Calu3 (cell line): ENCODE data around the gene FGF22. TPM values are rescaled to one million over a fixed set of nuclear protein-coding genes. Genes with fewer than 3 reads are reported as not detected.
A peak's percentile ranks its signal among the peaks of the same experiment; 100 is the strongest.
"Not testable (repeated sequence)": the region's sequence is repeated elsewhere in the genome, so short reads cannot be mapped to it uniquely, and the experiment has no call there.

ENCODE experiments used
- BruUV-seq: library from RNA; stranded (reverse); fragments of 400-500 nt; replicated peaks from 2 replicates; lab custom pipeline; 2021; lab: Mats Ljungman, UMichigan
- CTCF ChIA-PET: fragments of 300-600 bp; sonication (Branson Sonifier 250); formaldehyde crosslinking; loops from one replicate; lab custom pipeline; 2022; ENCODE audit warnings: antibody characterized with exemption; lab: Charles Lee
- DNase-seq: peaks from one replicate; pipeline ENCODE4 v3.0.0; 2022
- H3K27ac Mint-ChIP-seq: one replicate; pipeline ENCODE4 v1.8.0; 2022; ENCODE audit warnings: mixed read lengths; ENCODE audit not compliant: unreplicated experiment
- H3K27me3 Mint-ChIP-seq: one replicate; pipeline ENCODE4 v1.8.0; 2022; ENCODE audit warnings: mixed read lengths; ENCODE audit not compliant: unreplicated experiment
- H3K36me3 Mint-ChIP-seq: one replicate; pipeline ENCODE4 v1.8.0; 2022; ENCODE audit warnings: mild to moderate bottlenecking, moderate library complexity, mixed read lengths; ENCODE audit not compliant: insufficient read depth, unreplicated experiment
- H3K4me1 Mint-ChIP-seq: one replicate; pipeline ENCODE4 v1.8.0; 2022; ENCODE audit warnings: mild to moderate bottlenecking, low read depth, mixed read lengths; ENCODE audit not compliant: unreplicated experiment
- H3K4me3 Mint-ChIP-seq: one replicate; pipeline ENCODE4 v1.8.0; 2022; ENCODE audit warnings: mild to moderate bottlenecking, low read depth, moderate library complexity, mixed read lengths; ENCODE audit not compliant: unreplicated experiment
- H3K9me3 Mint-ChIP-seq: one replicate; pipeline ENCODE4 v1.8.0; 2022; ENCODE audit warnings: low read depth, mixed read lengths; ENCODE audit not compliant: unreplicated experiment
- CTCF ChIP-seq: fragments of 200-600 bp; IDR thresholded peaks from one replicate; pipeline ENCODE4 v1.8.0; 2022; ENCODE audit warnings: antibody characterized with exemption; ENCODE audit not compliant: unreplicated experiment
- intact Hi-C: fragments of 100-400 bp; cut with micrococcal nuclease; formaldehyde crosslinking; loops from one replicate; pipeline ENCODE4 v1.10.0; 2022; ENCODE audit not compliant: unreplicated experiment
- total RNA-seq: library from RNA; stranded (reverse); gene quantifications from 2 replicates; pipeline ENCODE4 v1.2.3, GENCODE V29; 2022

The FGF22 gene
- total RNA-seq, 1 experiment from 2014 or later, result 0.24 TPM

DNA sequence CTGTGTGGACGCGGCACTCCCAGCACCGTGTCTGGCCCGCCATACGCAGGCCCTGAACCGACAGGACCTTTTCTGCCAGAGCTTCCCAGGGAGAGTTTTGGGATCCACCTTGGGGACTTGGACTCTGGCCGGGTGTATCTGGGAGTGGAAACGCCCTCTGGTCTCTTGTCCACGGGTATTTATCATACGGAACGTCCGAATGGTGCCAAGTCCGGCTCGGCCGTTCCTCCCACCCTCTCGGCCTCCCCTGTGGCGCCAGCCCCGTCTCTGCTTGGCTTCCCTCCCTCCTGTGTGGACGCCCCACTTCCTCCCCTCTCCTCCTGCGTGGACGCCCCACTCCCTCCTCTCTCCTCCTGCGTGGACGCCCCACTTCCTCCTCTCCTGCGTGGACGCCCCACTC, 37.9 kb upstream of the FGF22 start:
- H3K36me3 Mint-ChIP-seq, result no peaks in the 10 kb centered on the region
- no peak for DNase-seq
- H3K27ac Mint-ChIP-seq, result no peak overlapping the region
- CTCF ChIA-PET, result no interaction called here
- intact Hi-C loops, result no loop called here
- TF ChIP-seq CTCF, result no peak
- peaks cover 15% of the 10 kb centered on the region for H3K27me3 Mint-ChIP-seq
- H3K4me3 Mint-ChIP-seq, result no peak overlapping the region
- H3K4me1 Mint-ChIP-seq, result no peaks in the 10 kb centered on the region
- H3K9me3 Mint-ChIP-seq, result no peaks in the 10 kb centered on the region
- BruUV-seq, result no TSS peak

GRCh38 chr19:602391-603301, 37.0 kb upstream of the FGF22 start:
- Mint-ChIP-seq H3K36me3 (no peaks in the 10 kb centered on the region), H3K9me3 (no peaks in the 10 kb centered on the region), H3K4me1 (no peaks in the 10 kb centered on the region), H3K4me3 (no peak overlapping the region), H3K27me3 (peaks cover 15% of the 10 kb centered on the region), H3K27ac (peak overlapping the region; percentile 24)
- TF ChIP-seq CTCF, result no peak
- CTCF ChIA-PET, result no interaction called here
- intact Hi-C loops, result no loop called here
- no peak for DNase-seq
- no TSS peak for BruUV-seq

DNA sequence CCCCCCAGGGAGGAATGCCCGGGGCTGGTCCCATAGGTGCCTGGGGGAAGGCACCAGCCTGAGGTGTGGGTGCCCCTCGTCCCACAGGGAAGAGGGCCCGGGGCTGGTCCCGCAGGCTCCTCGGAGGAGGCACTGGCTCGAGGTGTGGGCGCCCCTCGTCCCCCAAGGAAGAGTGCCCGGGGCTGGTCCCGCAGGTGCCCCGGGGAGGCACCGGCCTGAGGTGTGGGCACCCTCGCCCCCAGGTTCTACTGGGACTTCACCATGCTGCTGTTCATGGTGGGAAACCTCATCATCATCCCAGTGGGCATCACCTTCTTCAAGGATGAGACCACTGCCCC, 36.4 kb upstream of the FGF22 start:
- BruUV-seq, CTCF ChIA-PET, H3K27ac Mint-ChIP-seq, H3K36me3 Mint-ChIP-seq, H3K9me3 Mint-ChIP-seq, H3K4me1 Mint-ChIP-seq, H3K4me3 Mint-ChIP-seq, DNase-seq, intact Hi-C loops: not testable (repeated sequence)
- peaks cover 15% of the 10 kb centered on the region for H3K27me3 Mint-ChIP-seq

DNA sequence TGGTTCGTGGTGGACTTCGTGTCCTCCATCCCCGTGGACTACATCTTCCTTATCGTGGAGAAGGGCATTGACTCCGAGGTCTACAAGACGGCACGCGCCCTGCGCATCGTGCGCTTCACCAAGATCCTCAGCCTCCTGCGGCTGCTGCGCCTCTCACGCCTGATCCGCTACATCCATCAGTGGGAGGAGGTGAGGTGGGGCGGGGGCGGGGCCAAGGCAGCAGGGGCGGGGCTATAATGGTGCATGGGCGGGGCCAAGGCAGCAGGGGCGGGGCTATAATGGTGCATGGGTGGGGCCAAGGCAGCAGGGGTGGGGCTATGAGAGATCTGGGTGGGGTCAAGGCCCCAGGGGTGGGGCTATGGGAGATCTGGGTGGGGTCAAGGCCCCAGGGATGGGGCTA, 35.9 kb upstream of the FGF22 start:
- H3K27ac Mint-ChIP-seq, H3K9me3 Mint-ChIP-seq, DNase-seq, H3K4me3 Mint-ChIP-seq, CTCF ChIA-PET, BruUV-seq, H3K4me1 Mint-ChIP-seq, H3K36me3 Mint-ChIP-seq, intact Hi-C loops: not testable (repeated sequence)
- H3K27me3 Mint-ChIP-seq, result peaks cover 15% of the 10 kb centered on the region

DNA sequence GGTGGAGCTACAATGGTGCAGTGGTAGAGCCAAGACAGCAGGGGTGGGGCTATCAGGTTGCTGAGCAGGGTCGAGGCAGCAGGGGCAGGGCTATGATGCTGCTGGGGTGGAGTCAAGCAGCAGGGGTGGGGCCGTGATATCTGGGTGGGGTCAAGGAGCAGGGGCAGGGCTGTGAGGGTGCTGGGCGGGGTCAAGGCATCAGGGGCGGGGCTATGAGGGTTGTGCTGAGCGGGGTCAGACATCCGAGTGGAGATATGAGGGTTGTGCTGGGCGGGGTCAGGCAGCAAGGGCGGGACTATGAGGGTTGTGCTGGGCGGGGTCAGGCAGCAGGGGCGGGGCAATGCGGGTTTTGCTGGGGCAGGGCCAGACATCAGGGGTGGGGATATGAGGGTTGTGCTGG, 35.3 kb upstream of the FGF22 start:
- H3K27me3 Mint-ChIP-seq, result peaks cover 15% of the 10 kb centered on the region
- H3K27ac Mint-ChIP-seq, result no peak overlapping the region
- no peak for TF ChIP-seq CTCF
- H3K9me3 Mint-ChIP-seq, result no peaks in the 10 kb centered on the region
- H3K4me1 Mint-ChIP-seq, result no peaks in the 10 kb centered on the region
- H3K36me3 Mint-ChIP-seq, result no peaks in the 10 kb centered on the region
- no peak for DNase-seq
- no peak overlapping the region for H3K4me3 Mint-ChIP-seq
- no TSS peak for BruUV-seq
- intact Hi-C loops, result no loop called here
- CTCF ChIA-PET, result no interaction called here

- BruUV-seq, H3K9me3 Mint-ChIP-seq, CTCF ChIA-PET, H3K4me1 Mint-ChIP-seq, intact Hi-C loops, H3K4me3 Mint-ChIP-seq, H3K27ac Mint-ChIP-seq, DNase-seq, H3K36me3 Mint-ChIP-seq: not testable (repeated sequence)
- H3K27me3 Mint-ChIP-seq, result peaks cover 15% of the 10 kb centered on the region
These were observed 34.4 kb upstream of the FGF22 start for GRCh38 chr19:605061-605971.
